Measurements from ENCODE around the gene HMGCL. TPM values are rescaled to one million over a fixed set of nuclear protein-coding genes. Genes with fewer than 3 reads are reported as not detected.

HMGCL gene
- 10 to 100 TPM; 24.7 to 25.3 TPM for total RNA-seq
- 28.0 TPM for polyA plus RNA-seq

DNA sequence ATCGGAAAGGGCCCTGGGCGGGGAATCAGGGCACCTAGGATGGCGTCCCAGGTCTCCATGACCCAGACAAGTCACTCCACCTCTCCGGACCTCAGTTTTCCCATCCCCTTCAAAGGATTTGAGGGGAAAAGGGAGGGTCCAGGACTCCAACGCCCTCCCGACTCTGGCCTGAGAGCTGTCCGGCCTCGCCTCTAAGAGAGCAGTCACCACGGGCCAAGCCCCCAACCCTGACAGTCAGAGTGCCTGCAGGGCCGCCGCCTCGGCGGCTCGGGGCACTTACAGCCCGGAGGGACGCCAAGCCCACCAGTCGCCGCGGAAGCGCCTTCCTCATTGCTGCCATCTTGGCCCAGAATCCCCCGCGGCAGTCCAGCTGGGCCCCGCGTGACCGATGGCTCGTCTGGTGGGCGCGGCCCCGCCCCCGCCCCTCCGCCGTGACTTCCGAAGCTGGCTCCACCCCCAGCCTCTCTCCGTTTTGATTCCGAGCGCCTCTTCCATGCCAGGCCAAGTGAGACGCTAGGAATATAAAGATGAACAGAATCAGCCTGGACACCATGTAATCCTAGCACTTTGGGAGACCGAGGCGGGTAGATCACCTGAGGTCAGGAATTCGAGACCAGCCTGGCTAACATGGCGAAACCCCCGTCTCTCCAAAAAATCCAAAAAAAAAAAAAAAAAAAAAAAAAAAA lies at the start of gene HMGCL:
Gene HMGCL (minus strand): TSS at position 354 of the 686 bp plus-strand sequence. CDS start 14 bp downstream, at position 340.
- DNase-seq, result peak; percentile 81 to 92 (median 85)
- Mint-ChIP-seq H3K36me3 (peaks cover 0 to 13% (median 5%) of the 10 kb centered on the region in 3 donors), H3K27ac (peak within 1 kb of the TSS; percentile 93 to 98 (median 96)), H3K4me3 (peak within 1 kb of the TSS; percentile 89 to 97 (median 93)), H3K4me1 (peaks cover 23 to 24% (median 24%) of the 10 kb centered on the region in 3 donors), H3K9me3 (no peaks in the 10 kb centered on the region), H3K27me3 (no peaks in the 10 kb centered on the region)
- CTCF ChIA-PET, result interaction anchor here (0.6 to 10.9 kb wide), 7 partner anchors 13 to 485 kb away, joined by 3 to 78 read pairs (median 4); no protein-coding TSS in a partner anchor
- Histone ChIP-seq H3K4me1 (ENCODE audit: insufficient read depth, low read length) (peaks cover 12% of the 10 kb centered on the region), H3K36me3 (ENCODE audit: insufficient read depth, low read length) (no peaks in the 10 kb centered on the region), H3K27me3 (ENCODE audit: insufficient read depth, low read length, poor library complexity, severe bottlenecking) (no peaks in the 10 kb centered on the region), H3K27ac (ENCODE audit: low read depth, low read length) (peak within 1 kb of the TSS; percentile 96), H3K9me3 (ENCODE audit: low read length) (no peaks in the 10 kb centered on the region), H3K4me3 (ENCODE audit: low read length) (peak within 1 kb of the TSS; percentile 95)
- POLR2A ChIA-PET, result interaction anchor here (0.6 to 2.4 kb wide), 11 partner anchors 9 to 169 kb away, joined by 3 to 20 read pairs (median 5); partner anchors contain the start of genes GALE and PNRC2

- ChIA-PET CTCF (interaction anchor here (1.1 kb wide), 1 partner anchor 62 kb away, joined by 4 read pairs; no protein-coding TSS in a partner anchor), POLR2A (no interaction called here)
- Histone ChIP-seq H3K4me1 (ENCODE audit: insufficient read depth, low read length) (peaks cover 9% of the 10 kb centered on the region), H3K4me3 (ENCODE audit: low read length) (no peak overlapping the region), H3K27me3 (ENCODE audit: insufficient read depth, low read length, poor library complexity, severe bottlenecking) (no peaks in the 10 kb centered on the region), H3K27ac (ENCODE audit: low read depth, low read length) (no peak overlapping the region), H3K9me3 (ENCODE audit: low read length) (no peaks in the 10 kb centered on the region), H3K36me3 (ENCODE audit: insufficient read depth, low read length) (no peaks in the 10 kb centered on the region)
- H3K4me1 Mint-ChIP-seq, result peaks cover 9 to 12% (median 10%) of the 10 kb centered on the region in 3 donors
- DNase-seq, result no peak
- H3K27ac Mint-ChIP-seq, result no peak overlapping the region
- peaks cover 0 to 4% of the 10 kb centered on the region in 2 donors for H3K27me3 Mint-ChIP-seq
- peaks cover 3 to 6% (median 4%) of the 10 kb centered on the region in 5 donors for H3K9me3 Mint-ChIP-seq
- peaks cover 2 to 5% (median 5%) of the 10 kb centered on the region in 3 donors for H3K36me3 Mint-ChIP-seq
- H3K4me3 Mint-ChIP-seq, result peak overlapping the region in 1 of 7 donors; percentile 24
Observed at GRCh38 chr1:23872421-23872820, 47.2 kb upstream of the HMGCL start.

DNA sequence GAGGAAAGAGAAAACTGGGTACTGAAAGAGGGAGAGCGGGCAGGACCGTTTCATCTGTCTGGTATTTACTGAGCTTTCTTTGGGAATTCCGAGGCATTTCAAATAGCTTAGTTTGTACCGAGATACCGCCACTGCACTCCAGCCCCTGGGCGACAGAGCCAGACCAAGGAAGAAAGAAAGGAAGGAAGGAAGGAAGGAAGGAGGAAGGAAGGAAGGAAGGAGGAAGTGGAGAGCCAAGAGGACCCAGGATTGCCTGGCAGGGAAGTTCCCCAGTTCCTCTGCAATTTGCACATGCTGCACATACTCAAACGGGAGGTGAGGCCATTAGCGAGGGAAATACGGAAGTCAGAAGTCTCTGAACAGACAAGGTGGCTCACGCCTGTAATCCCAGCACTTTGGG lies 43.8 kb upstream of the HMGCL start:
- Mint-ChIP-seq H3K4me1 (peaks cover 18 to 33% (median 22%) of the 10 kb centered on the region in 3 donors), H3K27me3 (no peaks in the 10 kb centered on the region), H3K36me3 (peaks cover 0 to 14% (median 0%) of the 10 kb centered on the region in 3 donors), H3K4me3 (peak overlapping the region in 6 of 7 donors; percentile 82 to 87 (median 86)), H3K27ac (peak overlapping the region in 5 of 8 donors; percentile 35 to 95 (median 88)), H3K9me3 (no peaks in the 10 kb centered on the region)
- Histone ChIP-seq H3K4me3 (ENCODE audit: low read length) (peak overlapping the region; percentile 40), H3K27ac (ENCODE audit: low read depth, low read length) (peak overlapping the region; percentile 54), H3K9me3 (ENCODE audit: low read length) (no peaks in the 10 kb centered on the region), H3K36me3 (ENCODE audit: insufficient read depth, low read length) (peaks cover 7% of the 10 kb centered on the region), H3K27me3 (ENCODE audit: insufficient read depth, low read length, poor library complexity, severe bottlenecking) (no peaks in the 10 kb centered on the region), H3K4me1 (ENCODE audit: insufficient read depth, low read length) (peaks cover 22% of the 10 kb centered on the region)
- POLR2A ChIA-PET, result no interaction called here
- DNase-seq, result no peak
- CTCF ChIA-PET, result interaction anchor here (0.9 to 3.8 kb wide), 7 partner anchors 43 to 97 kb away, joined by 3 to 19 read pairs (median 3); partner anchors contain the start of genes HMGCL and LYPLA2

- Histone ChIP-seq H3K4me1 (ENCODE audit: insufficient read depth, low read length) (peaks cover 22% of the 10 kb centered on the region), H3K36me3 (ENCODE audit: insufficient read depth, low read length) (peaks cover 7% of the 10 kb centered on the region), H3K4me3 (ENCODE audit: low read length) (peak overlapping the region; percentile 40), H3K9me3 (ENCODE audit: low read length) (no peaks in the 10 kb centered on the region), H3K27ac (ENCODE audit: low read depth, low read length) (peak overlapping the region; percentile 54), H3K27me3 (ENCODE audit: insufficient read depth, low read length, poor library complexity, severe bottlenecking) (no peaks in the 10 kb centered on the region)
- ChIA-PET CTCF (interaction anchor here (0.9 to 3.8 kb wide), 6 partner anchors 43 to 97 kb away, joined by 3 to 19 read pairs (median 4); partner anchors contain the start of gene HMGCL), POLR2A (no interaction called here)
- Mint-ChIP-seq H3K4me3 (peak overlapping the region; percentile 82 to 93 (median 86)), H3K27me3 (no peaks in the 10 kb centered on the region), H3K27ac (peak overlapping the region; percentile 17 to 95 (median 86)), H3K4me1 (peaks cover 18 to 33% (median 22%) of the 10 kb centered on the region in 3 donors), H3K36me3 (peaks cover 0 to 15% (median 0%) of the 10 kb centered on the region in 3 donors), H3K9me3 (no peaks in the 10 kb centered on the region)
- no peak for DNase-seq
Observed at GRCh38 chr1:23868557-23869016, 43.4 kb upstream of the HMGCL start.

DNA sequence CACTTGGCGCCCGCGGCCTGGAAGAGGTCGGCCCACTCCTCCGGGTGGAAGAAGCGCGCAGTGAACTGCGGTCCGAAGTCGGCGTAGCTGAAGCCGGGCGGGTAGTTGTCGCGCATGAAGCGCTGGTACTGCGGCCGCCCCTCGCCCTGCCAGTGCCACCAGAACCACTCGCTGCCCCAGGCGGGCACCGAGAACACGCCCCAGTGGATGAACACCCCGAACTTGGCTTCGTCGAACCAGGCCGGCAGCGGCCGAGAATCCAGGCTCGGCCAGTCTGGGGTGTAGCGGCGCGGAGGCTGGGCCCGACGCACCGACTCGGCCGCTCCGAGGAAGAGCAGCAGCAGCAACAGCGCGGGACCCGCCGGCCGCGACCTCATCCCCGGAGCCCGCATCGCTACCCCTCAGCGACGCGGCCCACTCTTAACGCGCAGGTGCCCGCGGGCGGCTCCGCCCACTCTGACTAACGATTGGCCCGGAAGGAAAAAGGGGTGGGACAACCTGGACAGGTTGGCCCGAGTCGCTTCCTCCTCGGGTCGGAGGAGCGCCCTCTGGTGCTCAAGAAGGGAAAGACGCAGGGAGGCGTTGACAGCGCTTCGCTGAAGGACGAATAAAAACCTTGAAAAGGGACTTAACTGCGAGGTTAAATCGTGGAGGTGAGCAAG lies 42.8 kb upstream of the HMGCL start, which contains the start of gene FUCA1:
Gene FUCA1 (minus strand): TSS at position 396 of the 662 bp plus-strand sequence. CDS start 4 bp downstream, at position 392.
- Mint-ChIP-seq H3K36me3 (peaks cover 0 to 17% (median 0%) of the 10 kb centered on the region in 3 donors), H3K27ac (peak within 1 kb of the TSS; percentile 42 to 95 (median 86)), H3K27me3 (no peaks in the 10 kb centered on the region), H3K4me1 (peaks cover 18 to 33% (median 22%) of the 10 kb centered on the region in 3 donors), H3K9me3 (no peaks in the 10 kb centered on the region), H3K4me3 (peak within 1 kb of the TSS; percentile 82 to 93 (median 86))
- Histone ChIP-seq H3K4me1 (ENCODE audit: insufficient read depth, low read length) (peaks cover 22% of the 10 kb centered on the region), H3K36me3 (ENCODE audit: insufficient read depth, low read length) (peaks cover 7% of the 10 kb centered on the region), H3K9me3 (ENCODE audit: low read length) (no peaks in the 10 kb centered on the region), H3K27ac (ENCODE audit: low read depth, low read length) (peak within 1 kb of the TSS; percentile 54), H3K4me3 (ENCODE audit: low read length) (peak within 1 kb of the TSS; percentile 61), H3K27me3 (ENCODE audit: insufficient read depth, low read length, poor library complexity, severe bottlenecking) (no peaks in the 10 kb centered on the region)
- ChIA-PET POLR2A (interaction anchor here (0.5 kb wide), 1 partner anchor 52 kb away, joined by 3 read pairs; no protein-coding TSS in a partner anchor), CTCF (interaction anchor here (1.0 to 3.8 kb wide), 4 partner anchors 57 to 97 kb away, joined by 3 to 19 read pairs (median 8); no protein-coding TSS in a partner anchor)
- peak; percentile 95 to 98 (median 95) for DNase-seq

DNA sequence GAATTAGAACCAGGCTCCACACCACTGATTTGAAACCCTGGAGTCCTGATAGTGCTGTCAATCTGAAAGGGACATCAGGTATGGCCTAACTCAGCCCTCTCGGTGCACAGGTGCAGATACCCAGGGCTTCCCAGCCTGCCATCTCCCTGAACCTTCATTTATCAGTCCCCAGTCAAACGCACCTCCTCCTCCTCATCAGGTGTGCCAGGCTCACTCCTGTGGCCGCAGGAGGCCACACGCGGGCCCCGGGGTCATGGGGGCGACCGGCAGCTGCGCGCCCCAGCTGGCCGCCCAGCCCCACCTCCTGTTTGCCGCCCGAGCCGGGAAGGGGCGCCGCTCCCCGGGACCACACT lies 42.3 kb upstream of the HMGCL start:
- DNase-seq, result no peak
- no peaks in the 10 kb centered on the region for H3K27me3 Mint-ChIP-seq
- Histone ChIP-seq H3K9me3 (ENCODE audit: low read length) (no peaks in the 10 kb centered on the region), H3K4me1 (ENCODE audit: insufficient read depth, low read length) (peaks cover 22% of the 10 kb centered on the region), H3K27me3 (ENCODE audit: insufficient read depth, low read length, poor library complexity, severe bottlenecking) (no peaks in the 10 kb centered on the region), H3K4me3 (ENCODE audit: low read length) (peak overlapping the region; percentile 61), H3K36me3 (ENCODE audit: insufficient read depth, low read length) (peaks cover 9% of the 10 kb centered on the region), H3K27ac (ENCODE audit: low read depth, low read length) (peak overlapping the region; percentile 54)
- ChIA-PET POLR2A (no interaction called here), CTCF (interaction anchor here (1.0 to 3.8 kb wide), 3 partner anchors 57 to 96 kb away, joined by 3 to 19 read pairs (median 5); no protein-coding TSS in a partner anchor)
- H3K4me3 Mint-ChIP-seq, result peak overlapping the region; percentile 82 to 93 (median 86)
- peaks cover 18 to 33% (median 22%) of the 10 kb centered on the region in 3 donors for H3K4me1 Mint-ChIP-seq
- no peaks in the 10 kb centered on the region for H3K9me3 Mint-ChIP-seq
- H3K36me3 Mint-ChIP-seq, result peaks cover 0 to 22% (median 3%) of the 10 kb centered on the region in 3 donors
- H3K27ac Mint-ChIP-seq, result peak overlapping the region in 6 of 8 donors; percentile 19 to 90 (median 76)

GRCh38 chr1:23865543-23865930 lies 40.3 kb upstream of the HMGCL start:
- H3K27me3 Mint-ChIP-seq, result no peaks in the 10 kb centered on the region
- H3K36me3 ChIP-seq (ENCODE audit: insufficient read depth, low read length), result peaks cover 11% of the 10 kb centered on the region
- H3K27ac ChIP-seq (ENCODE audit: low read depth, low read length), result no peak overlapping the region
- DNase-seq, result no peak
- ChIA-PET POLR2A (interaction anchor here (0.9 kb wide), 1 partner anchor 19 kb away, joined by 4 read pairs; no protein-coding TSS in a partner anchor), CTCF (interaction anchor here (1.4 kb wide), 1 partner anchor 56 kb away, joined by 4 read pairs; no protein-coding TSS in a partner anchor)
- H3K27ac Mint-ChIP-seq, result no peak overlapping the region
- no peak overlapping the region for H3K4me3 ChIP-seq (ENCODE audit: low read length)
- peak overlapping the region in 3 of 7 donors; percentile 57 to 86 (median 59) for H3K4me3 Mint-ChIP-seq
- peaks cover 5 to 35% (median 6%) of the 10 kb centered on the region in 3 donors for H3K36me3 Mint-ChIP-seq
- H3K9me3 ChIP-seq (ENCODE audit: low read length), result no peaks in the 10 kb centered on the region
- peaks cover 18 to 33% (median 22%) of the 10 kb centered on the region in 3 donors for H3K4me1 Mint-ChIP-seq
- peaks cover 22% of the 10 kb centered on the region for H3K4me1 ChIP-seq (ENCODE audit: insufficient read depth, low read length)
- H3K9me3 Mint-ChIP-seq, result no peaks in the 10 kb centered on the region
- H3K27me3 ChIP-seq (ENCODE audit: insufficient read depth, low read length, poor library complexity, severe bottlenecking), result no peaks in the 10 kb centered on the region
